Neuronal stem cell (in vitro differentiated cells): Measurements from ENCODE around the gene MAP4K1.
A peak's percentile ranks its signal among the peaks of the same experiment; 100 is the strongest.

Source experiments
- DNase-seq: peaks from one replicate; pipeline ENCODE4 v3.0.0-alpha.2; 2013; ENCODE audit warnings: low spot score
- H2AFZ ChIP-seq: one replicate; pipeline ENCODE4 v1.6.1; 2013; ENCODE audit warnings: mild to moderate bottlenecking, low read length, inconsistent platforms
- H2AK5ac ChIP-seq: 2 replicates; pipeline ENCODE4 v1.6.1; 2013; ENCODE audit warnings: low read depth, mild to moderate bottlenecking, inconsistent platforms, low read length, moderate library complexity, mixed read lengths
- H2BK120ac ChIP-seq: 2 replicates; pipeline ENCODE4 v1.6.1; 2013; ENCODE audit warnings: low read depth, mild to moderate bottlenecking, inconsistent platforms, low read length, moderate library complexity, mixed read lengths
- H2BK12ac ChIP-seq: one replicate; pipeline ENCODE4 v1.6.1; 2013; ENCODE audit warnings: low read length, inconsistent platforms
- H2BK15ac ChIP-seq: 2 replicates; pipeline ENCODE4 v1.6.1; 2013; ENCODE audit warnings: mild to moderate bottlenecking, low read length, inconsistent platforms, mixed read lengths
- H2BK5ac ChIP-seq: one replicate; pipeline ENCODE4 v1.6.1; 2013; ENCODE audit warnings: inconsistent platforms, mild to moderate bottlenecking, low read length, moderate library complexity
- H3K14ac ChIP-seq: one replicate; pipeline ENCODE4 v1.6.1; 2013; ENCODE audit warnings: low read length, inconsistent platforms
- H3K18ac ChIP-seq: 2 replicates; pipeline ENCODE4 v1.6.1; 2013; ENCODE audit warnings: low read length, inconsistent platforms
- H3K23ac ChIP-seq: 2 replicates; pipeline ENCODE4 v1.6.1; 2013; ENCODE audit warnings: low read depth, mild to moderate bottlenecking, mixed read lengths, low read length, inconsistent platforms; ENCODE audit not compliant: poor library complexity
- H3K27ac ChIP-seq: replicated peaks from 3 replicates; pipeline ENCODE4 v1.5.1; 2013; ENCODE audit warnings: low read length, inconsistent platforms
- H3K27me3 ChIP-seq, 3 experiments: 2 replicates each; pipeline ENCODE4 v1.6.1; 2013; ENCODE audit warnings: low read length in 3 of 3, mild to moderate bottlenecking in 2 of 3, inconsistent platforms in 1 of 3, low read depth in 1 of 3, mixed read lengths in 1 of 3, moderate library complexity in 1 of 3; ENCODE audit not compliant: control insufficient read depth in 3 of 3, insufficient read depth in 3 of 3
- H3K36me3 ChIP-seq, 2 donors: replicated peaks in 1 of 2; 2 replicates each; pipeline ENCODE4 v1.6.1; 2013; ENCODE audit warnings: low read length in 2 of 2; ENCODE audit not compliant: control insufficient read depth in 2 of 2, insufficient read depth in 2 of 2
- H3K4ac ChIP-seq: 2 replicates; pipeline ENCODE4 v1.6.1; 2013; ENCODE audit warnings: inconsistent platforms, mild to moderate bottlenecking, low read length, moderate library complexity
- H3K4me1 ChIP-seq, 2 donors: 1 replicate in 1 of 2; 2 replicates in 1 of 2; pipeline ENCODE4 v1.6.1; 2013; ENCODE audit warnings: low read length in 2 of 2, low read depth in 1 of 2; ENCODE audit not compliant: control insufficient read depth in 2 of 2, insufficient read depth in 1 of 2
- H3K4me2 ChIP-seq: one replicate; pipeline ENCODE4 v1.6.1; 2013; ENCODE audit warnings: mild to moderate bottlenecking, low read length, inconsistent platforms; ENCODE audit not compliant: insufficient read depth, poor library complexity, severe bottlenecking
- H3K4me3 ChIP-seq, 2 donors: 2 replicates each; pipeline ENCODE4 v1.5.1; 2013; ENCODE audit warnings: low read length in 2 of 2, mild to moderate bottlenecking in 2 of 2, inconsistent platforms in 1 of 2, moderate library complexity in 1 of 2
- H3K79me1 ChIP-seq: one replicate; pipeline ENCODE4 v1.6.1; 2013; ENCODE audit warnings: low read depth, mild to moderate bottlenecking, inconsistent platforms, low read length, moderate library complexity
- H3K9ac ChIP-seq: one replicate; pipeline ENCODE4 v1.6.1; 2013; ENCODE audit warnings: mild to moderate bottlenecking, low read depth, low read length, inconsistent platforms; ENCODE audit not compliant: poor library complexity
- H3K9me3 ChIP-seq, 2 donors: replicated peaks in 1 of 2; 2 replicates each; pipeline versions ENCODE3 to v1.6.1; 2013; ENCODE audit warnings: low read length in 2 of 2, mild to moderate bottlenecking in 2 of 2, inconsistent platforms in 1 of 2, low read depth in 1 of 2, mixed read lengths in 1 of 2, moderate library complexity in 1 of 2; ENCODE audit not compliant: control insufficient read depth in 2 of 2, insufficient read depth in 1 of 2
- H4K8ac ChIP-seq: one replicate; pipeline ENCODE4 v1.6.1; 2013; ENCODE audit warnings: low read depth, mild to moderate bottlenecking, inconsistent platforms, low read length, moderate library complexity
- H4K91ac ChIP-seq: one replicate; pipeline ENCODE4 v1.6.1; 2013; ENCODE audit warnings: low read length, low read depth, mild to moderate bottlenecking, inconsistent platforms; ENCODE audit not compliant: poor library complexity
- WGBS, 2 donors: extraction: QIAGEN DNeasy Blood & Tissue Kit; methylation state at CpG; one replicate each; pipeline ENCODE4 v1.1.7; 2013; ENCODE audit warnings: missing lambda C conversion rate in 2 of 2, mixed read lengths in 1 of 2; ENCODE audit not compliant: insufficient read length in 2 of 2, insufficient replicate concordance in 1 of 2; ENCODE audit errors: extremely low coverage in 2 of 2; 5-methylcytosine and 5-hydroxymethylcytosine counted together

MAP4K1 gene

DNA sequence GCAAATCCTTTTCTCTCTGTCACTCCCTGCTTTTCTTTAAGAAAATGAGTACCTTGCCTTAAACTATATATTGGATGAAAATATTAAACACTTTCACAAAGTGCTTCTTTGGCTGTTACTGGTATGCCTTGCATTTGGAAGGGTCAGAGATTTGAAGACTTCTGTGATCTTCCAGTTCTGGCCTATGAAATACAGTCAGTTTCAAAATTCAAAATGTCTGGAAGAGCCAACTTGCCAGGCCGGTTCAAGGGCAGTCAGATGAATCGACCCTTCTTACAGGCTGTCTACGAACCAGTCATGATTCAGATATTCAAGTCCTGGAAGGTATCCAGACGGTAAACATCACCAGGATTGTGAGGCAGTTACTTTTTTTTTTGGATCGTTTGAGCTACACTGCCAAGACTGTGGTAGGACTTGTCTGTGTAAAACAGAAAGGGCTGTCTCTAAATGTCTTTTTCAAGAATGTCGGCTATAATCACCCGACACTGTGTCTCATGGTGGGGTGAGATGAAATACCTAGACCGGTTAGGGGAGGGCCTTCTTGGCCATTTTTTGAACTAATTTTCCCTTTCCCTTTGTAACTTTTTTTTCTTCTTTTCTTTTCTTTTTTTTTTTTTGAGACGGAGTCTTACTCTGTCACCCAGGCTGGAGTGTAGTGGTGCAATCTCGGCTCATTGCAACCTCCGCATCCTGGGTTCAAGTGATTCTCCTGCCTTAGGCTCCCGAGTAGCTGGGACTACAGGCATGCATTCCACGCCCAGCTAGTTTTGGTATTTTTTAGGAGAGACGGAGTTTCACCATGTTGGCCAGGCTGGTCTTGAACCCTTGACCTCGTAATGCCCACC, 40.9 kb upstream of the MAP4K1 start:
- no peak overlapping the region for H3K27ac ChIP-seq

DNA sequence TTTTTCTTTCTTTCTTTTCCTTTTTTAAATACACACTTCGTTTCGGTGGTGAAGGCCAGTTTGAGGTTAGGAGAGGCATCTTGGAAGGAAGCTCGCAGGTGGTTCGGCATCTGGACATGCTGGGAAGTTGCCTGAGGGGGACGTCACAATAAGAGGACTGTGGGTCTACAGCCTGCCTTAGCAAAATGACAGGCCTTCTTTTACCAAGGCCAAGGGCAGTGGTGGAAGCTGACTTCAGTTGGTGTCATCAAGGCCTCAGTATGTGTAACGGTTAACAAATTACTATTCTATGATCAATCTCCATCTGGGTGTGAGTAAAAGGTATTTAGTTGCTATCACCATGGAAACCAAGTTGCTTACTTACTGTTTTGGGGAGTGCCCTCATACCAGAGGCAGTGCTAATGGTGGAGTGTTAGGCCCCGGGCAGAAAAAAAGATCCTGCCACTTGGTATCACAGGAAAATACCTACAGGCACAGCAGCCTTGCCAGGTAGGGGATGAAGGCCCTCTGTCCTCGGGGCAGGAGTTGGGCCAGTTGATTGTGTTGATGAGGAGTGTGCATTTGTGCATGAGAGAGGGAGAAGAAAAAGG, 40.0 kb upstream of the MAP4K1 start:
- no peak overlapping the region for H3K23ac ChIP-seq
- no peak overlapping the region for H2AFZ ChIP-seq
- H4K91ac ChIP-seq: no peak overlapping the region
- no peaks in the 10 kb centered on the region for H3K27me3 ChIP-seq
- H2BK120ac ChIP-seq: no peak overlapping the region
- no peak overlapping the region for H3K18ac ChIP-seq
- H3K79me1 ChIP-seq: peaks cover 4% of the 10 kb centered on the region
- H2BK5ac ChIP-seq: no peak overlapping the region
- peaks cover 5 to 68% of the 10 kb centered on the region in 2 donors for H3K36me3 ChIP-seq
- DNase-seq: no peak
- H2AK5ac ChIP-seq: no peak overlapping the region
- H3K27ac ChIP-seq: peak overlapping the region; percentile 31
- no peaks in the 10 kb centered on the region for H3K9me3 ChIP-seq
- no peak overlapping the region for H3K4ac ChIP-seq
- no peak overlapping the region for H3K14ac ChIP-seq
- H3K4me2 ChIP-seq: no peak overlapping the region
- no peak overlapping the region for H4K8ac ChIP-seq
- no peak overlapping the region for H3K4me3 ChIP-seq
- no peak overlapping the region for H2BK12ac ChIP-seq
- WGBS, 2 donors: no CpG with 5 or more reads among the region's 8 CpGs
- no peak overlapping the region for H3K9ac ChIP-seq
- H2BK15ac ChIP-seq: no peak overlapping the region
- peaks cover 12 to 39% of the 10 kb centered on the region in 2 donors for H3K4me1 ChIP-seq

More for the DNA sequence above, 40.9 kb upstream of the MAP4K1 start:
- Histone ChIP-seq H3K79me1 (peaks cover 4% of the 10 kb centered on the region), H3K9me3 (no peaks in the 10 kb centered on the region), H3K4ac (no peak overlapping the region), H3K27me3 (no peaks in the 10 kb centered on the region), H3K14ac (no peak overlapping the region), H3K18ac (no peak overlapping the region), H3K4me3 (no peak overlapping the region), H2AFZ (no peak overlapping the region), H3K4me1 (peaks cover 13 to 46% of the 10 kb centered on the region in 2 donors), H4K8ac (no peak overlapping the region), H2BK15ac (no peak overlapping the region), H3K23ac (no peak overlapping the region), H3K36me3 (peaks cover 5 to 68% of the 10 kb centered on the region in 2 donors), H2BK5ac (no peak overlapping the region), H3K4me2 (no peak overlapping the region), H2BK12ac (no peak overlapping the region), H4K91ac (no peak overlapping the region), H3K9ac (no peak overlapping the region), H2BK120ac (no peak overlapping the region), H2AK5ac (no peak overlapping the region)
- DNase-seq: no peak
- WGBS, 2 donors: no CpG with 5 or more reads among the region's 15 CpGs

DNA sequence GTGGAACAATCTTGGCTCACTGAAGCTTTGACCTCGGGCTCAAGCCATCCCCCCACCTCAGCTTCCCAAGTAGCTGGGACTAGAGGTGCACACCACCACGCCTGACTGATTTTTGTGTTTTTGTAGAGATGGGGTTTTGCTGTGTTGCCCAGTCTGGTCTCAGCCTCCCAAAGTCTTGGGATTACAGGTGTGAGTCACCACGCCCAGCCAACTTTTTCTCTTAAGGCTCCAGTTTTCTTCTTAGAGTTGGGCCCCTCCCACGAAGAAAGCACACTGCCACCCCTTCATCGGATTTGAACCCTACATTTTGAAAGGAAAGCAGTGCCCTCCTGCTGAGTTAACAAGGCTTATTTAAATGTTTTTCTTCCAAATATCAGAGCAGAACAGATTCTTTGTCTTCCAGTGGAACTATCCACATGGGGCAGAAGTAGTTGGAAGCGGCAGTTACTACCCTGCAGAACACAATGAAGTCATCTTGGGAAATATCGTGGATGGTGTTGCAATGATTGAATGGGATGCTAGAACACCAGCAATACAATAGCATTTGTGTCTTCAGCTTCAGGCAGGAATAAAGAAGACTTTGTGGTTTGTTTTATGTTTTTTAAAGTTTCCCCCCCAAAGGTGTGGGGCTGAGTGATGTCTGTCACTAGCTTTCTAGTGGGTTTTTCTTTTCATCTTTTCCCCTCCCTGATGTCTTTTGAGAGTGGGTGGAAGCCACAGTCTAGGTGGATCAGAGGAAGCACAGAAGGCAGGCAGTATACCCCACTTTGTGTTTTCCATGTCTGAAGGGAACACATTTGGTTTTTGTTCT, 38.6 kb upstream of the MAP4K1 start:
- no peak overlapping the region for H3K9ac ChIP-seq
- no peak overlapping the region for H2BK12ac ChIP-seq
- H3K79me1 ChIP-seq: peaks cover 4% of the 10 kb centered on the region
- H3K18ac ChIP-seq: no peak overlapping the region
- no peak overlapping the region for H3K4ac ChIP-seq
- DNase-seq: no peak
- no peak overlapping the region for H3K4me3 ChIP-seq
- H2BK15ac ChIP-seq: no peak overlapping the region
- H3K36me3 ChIP-seq: peaks cover 5 to 62% of the 10 kb centered on the region in 2 donors
- no peak overlapping the region for H3K27ac ChIP-seq
- WGBS, 2 donors: no CpG with 5 or more reads among the region's 7 CpGs
- no peak overlapping the region for H2BK5ac ChIP-seq
- no peak overlapping the region for H4K8ac ChIP-seq
- no peak overlapping the region for H2BK120ac ChIP-seq
- H2AK5ac ChIP-seq: no peak overlapping the region
- H3K9me3 ChIP-seq: no peaks in the 10 kb centered on the region
- peaks cover 10 to 37% of the 10 kb centered on the region in 2 donors for H3K4me1 ChIP-seq
- H3K23ac ChIP-seq: no peak overlapping the region
- no peaks in the 10 kb centered on the region for H3K27me3 ChIP-seq
- H3K4me2 ChIP-seq: no peak overlapping the region
- H3K14ac ChIP-seq: no peak overlapping the region
- H4K91ac ChIP-seq: no peak overlapping the region
- no peak overlapping the region for H2AFZ ChIP-seq
